Panc1 (cell line): ENCODE results near the gene NOVA2.

ENCODE experiments used
- POLR2AphosphoS5 ChIP-seq: IDR thresholded peaks from 2 replicates; pipeline ENCODE4 v1.6.1; 2012; ENCODE audit warnings: mild to moderate bottlenecking, low read depth, low read length, moderate library complexity
- SIN3A ChIP-seq: IDR thresholded peaks from 2 replicates; pipeline ENCODE4 v1.6.1; 2012; ENCODE audit warnings: low read depth, mild to moderate bottlenecking, low read length, moderate library complexity, borderline replicate concordance; ENCODE audit not compliant: insufficient read depth
- TCF7L2 ChIP-seq: IDR thresholded peaks from 2 replicates; pipeline ENCODE4 v1.6.1; 2011; ENCODE audit warnings: mild to moderate bottlenecking, low read depth, low read length, inconsistent platforms
- TF ChIP-seq, protein P1 (sequence below): fragments of 450-650 bp; IDR thresholded peaks from 2 replicates; pipeline ENCODE4 v1.5.1; 2017; ENCODE audit warnings: mild to moderate bottlenecking
- TF ChIP-seq, protein P2 (sequence below), 2 experiments: IDR thresholded peaks; 2 replicates each; pipeline ENCODE4 v1.6.1; 2011 to 2012; ENCODE audit warnings: low read depth in 2 of 2, control low read depth in 1 of 2, low read length in 1 of 2, mild to moderate bottlenecking in 1 of 2, moderate library complexity in 1 of 2; ENCODE audit not compliant: insufficient read depth in 1 of 2

DNA sequence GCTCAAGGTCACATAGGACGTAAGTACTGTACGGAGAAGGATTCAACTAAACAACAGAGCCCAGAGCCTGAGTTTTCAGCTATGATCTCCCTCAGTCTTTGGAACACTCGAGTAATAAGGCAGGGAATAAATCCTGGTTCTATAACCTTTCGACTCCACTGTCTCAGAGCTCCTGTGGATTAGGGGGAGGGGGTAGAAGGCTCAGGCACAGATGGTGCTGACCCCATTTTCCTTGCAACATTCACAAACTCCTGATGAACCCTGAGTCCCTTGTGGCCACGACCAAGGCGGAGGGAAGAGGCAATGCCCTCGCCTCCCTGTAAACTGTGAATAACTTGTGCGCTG lies 21.4 kb downstream of the NOVA2 start:
- TF ChIP-seq, protein P1, sequence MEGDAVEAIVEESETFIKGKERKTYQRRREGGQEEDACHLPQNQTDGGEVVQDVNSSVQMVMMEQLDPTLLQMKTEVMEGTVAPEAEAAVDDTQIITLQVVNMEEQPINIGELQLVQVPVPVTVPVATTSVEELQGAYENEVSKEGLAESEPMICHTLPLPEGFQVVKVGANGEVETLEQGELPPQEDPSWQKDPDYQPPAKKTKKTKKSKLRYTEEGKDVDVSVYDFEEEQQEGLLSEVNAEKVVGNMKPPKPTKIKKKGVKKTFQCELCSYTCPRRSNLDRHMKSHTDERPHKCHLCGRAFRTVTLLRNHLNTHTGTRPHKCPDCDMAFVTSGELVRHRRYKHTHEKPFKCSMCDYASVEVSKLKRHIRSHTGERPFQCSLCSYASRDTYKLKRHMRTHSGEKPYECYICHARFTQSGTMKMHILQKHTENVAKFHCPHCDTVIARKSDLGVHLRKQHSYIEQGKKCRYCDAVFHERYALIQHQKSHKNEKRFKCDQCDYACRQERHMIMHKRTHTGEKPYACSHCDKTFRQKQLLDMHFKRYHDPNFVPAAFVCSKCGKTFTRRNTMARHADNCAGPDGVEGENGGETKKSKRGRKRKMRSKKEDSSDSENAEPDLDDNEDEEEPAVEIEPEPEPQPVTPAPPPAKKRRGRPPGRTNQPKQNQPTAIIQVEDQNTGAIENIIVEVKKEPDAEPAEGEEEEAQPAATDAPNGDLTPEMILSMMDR: no peak
- TF ChIP-seq, protein P2, sequence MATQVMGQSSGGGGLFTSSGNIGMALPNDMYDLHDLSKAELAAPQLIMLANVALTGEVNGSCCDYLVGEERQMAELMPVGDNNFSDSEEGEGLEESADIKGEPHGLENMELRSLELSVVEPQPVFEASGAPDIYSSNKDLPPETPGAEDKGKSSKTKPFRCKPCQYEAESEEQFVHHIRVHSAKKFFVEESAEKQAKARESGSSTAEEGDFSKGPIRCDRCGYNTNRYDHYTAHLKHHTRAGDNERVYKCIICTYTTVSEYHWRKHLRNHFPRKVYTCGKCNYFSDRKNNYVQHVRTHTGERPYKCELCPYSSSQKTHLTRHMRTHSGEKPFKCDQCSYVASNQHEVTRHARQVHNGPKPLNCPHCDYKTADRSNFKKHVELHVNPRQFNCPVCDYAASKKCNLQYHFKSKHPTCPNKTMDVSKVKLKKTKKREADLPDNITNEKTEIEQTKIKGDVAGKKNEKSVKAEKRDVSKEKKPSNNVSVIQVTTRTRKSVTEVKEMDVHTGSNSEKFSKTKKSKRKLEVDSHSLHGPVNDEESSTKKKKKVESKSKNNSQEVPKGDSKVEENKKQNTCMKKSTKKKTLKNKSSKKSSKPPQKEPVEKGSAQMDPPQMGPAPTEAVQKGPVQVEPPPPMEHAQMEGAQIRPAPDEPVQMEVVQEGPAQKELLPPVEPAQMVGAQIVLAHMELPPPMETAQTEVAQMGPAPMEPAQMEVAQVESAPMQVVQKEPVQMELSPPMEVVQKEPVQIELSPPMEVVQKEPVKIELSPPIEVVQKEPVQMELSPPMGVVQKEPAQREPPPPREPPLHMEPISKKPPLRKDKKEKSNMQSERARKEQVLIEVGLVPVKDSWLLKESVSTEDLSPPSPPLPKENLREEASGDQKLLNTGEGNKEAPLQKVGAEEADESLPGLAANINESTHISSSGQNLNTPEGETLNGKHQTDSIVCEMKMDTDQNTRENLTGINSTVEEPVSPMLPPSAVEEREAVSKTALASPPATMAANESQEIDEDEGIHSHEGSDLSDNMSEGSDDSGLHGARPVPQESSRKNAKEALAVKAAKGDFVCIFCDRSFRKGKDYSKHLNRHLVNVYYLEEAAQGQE (IDR thresholded peaks at IDR 0.05; ENCODE audit: insufficient read depth in 1 of 2, low read depth in 2 of 2, low read length in 1 of 2): no peak
- no peak for TF ChIP-seq POLR2AphosphoS5
- no peak for TF ChIP-seq SIN3A
- no peak for TF ChIP-seq TCF7L2
